Hematopoietic multipotent progenitor cell (in vitro differentiated cells): ENCODE data around the gene KLHDC7B. TPM values are rescaled to one million over a fixed set of nuclear protein-coding genes. Genes with fewer than 3 reads are reported as not detected.
"Not testable (repeated sequence)": the region's sequence is repeated elsewhere in the genome, so short reads cannot be mapped to it uniquely, and the experiment has no call there.

Experiments
- DNase-seq, 3 donors: peaks; one replicate each; pipeline ENCODE4 v3.0.0-alpha.2; 2011 to 2015; ENCODE audit warnings: low read depth in 2 of 3, low spot score in 2 of 3
- total RNA-seq: library from RNA; depleted of rRNA; stranded (reverse); fragments of >200 nt; gene quantifications from one replicate; pipeline ENCODE4 v1.2.3, GENCODE V29; 2012

Gene KLHDC7B
- total RNA-seq, 1 donor = 1.6 TPM

DNA sequence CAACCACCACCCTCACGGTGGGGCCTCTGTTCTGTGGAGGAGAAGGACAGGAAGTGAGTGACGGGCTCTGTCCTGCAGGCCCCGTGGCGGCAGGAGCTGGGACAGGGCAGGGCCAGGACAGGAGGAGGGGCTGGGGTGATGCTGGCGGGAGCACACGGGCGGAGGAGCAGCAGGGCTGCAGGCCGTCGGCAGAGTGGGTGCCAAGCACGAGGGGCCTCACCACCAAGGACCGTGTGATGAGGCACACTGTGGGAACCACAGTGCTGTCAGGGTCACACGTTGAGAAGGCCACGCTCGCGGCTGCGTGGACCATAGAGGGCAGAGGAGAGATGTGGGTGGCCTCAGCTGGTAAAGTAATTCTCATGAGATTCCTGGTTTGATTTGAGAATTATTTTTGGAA lies 28.8 kb upstream of the KLHDC7B start:
- no peak for DNase-seq

DNA sequence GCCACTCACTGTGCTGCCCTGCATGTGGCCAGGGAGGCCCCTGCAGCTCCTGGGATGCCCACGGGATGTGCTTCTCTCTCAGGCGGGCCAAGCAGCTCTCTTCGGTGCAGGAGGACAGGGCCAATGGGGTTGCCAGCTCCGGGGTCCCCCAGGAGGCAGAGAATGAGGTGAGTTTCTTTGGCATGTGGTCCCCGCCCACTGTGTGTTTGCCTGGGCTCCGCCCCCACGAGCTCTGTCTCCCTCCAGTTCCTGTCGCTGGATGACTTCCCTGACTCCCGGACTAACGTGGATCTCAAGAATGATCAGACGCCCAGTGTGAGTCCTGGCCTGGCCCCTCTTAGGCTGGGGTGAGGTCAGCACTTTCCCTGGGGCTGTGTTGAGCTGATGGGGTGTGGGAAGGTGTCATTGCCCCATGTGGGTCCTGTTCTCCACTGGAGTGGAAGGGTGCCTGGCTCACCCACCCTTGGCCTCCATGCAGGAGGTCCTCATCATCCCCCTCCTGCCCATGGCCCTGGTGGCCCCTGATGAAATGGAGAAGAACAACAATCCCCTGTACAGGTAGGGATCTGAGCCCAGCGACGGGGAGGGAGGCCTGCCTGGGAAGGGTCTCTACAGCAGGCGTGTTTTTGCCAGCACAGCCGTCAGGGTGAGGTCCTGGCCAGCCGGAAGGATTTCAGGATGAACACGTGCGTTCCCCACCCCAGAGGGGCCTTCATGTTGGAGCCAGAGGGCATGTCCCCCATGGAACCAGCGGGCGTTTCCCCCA lies 28.0 kb upstream of the KLHDC7B start:
- no peak for DNase-seq

DNA sequence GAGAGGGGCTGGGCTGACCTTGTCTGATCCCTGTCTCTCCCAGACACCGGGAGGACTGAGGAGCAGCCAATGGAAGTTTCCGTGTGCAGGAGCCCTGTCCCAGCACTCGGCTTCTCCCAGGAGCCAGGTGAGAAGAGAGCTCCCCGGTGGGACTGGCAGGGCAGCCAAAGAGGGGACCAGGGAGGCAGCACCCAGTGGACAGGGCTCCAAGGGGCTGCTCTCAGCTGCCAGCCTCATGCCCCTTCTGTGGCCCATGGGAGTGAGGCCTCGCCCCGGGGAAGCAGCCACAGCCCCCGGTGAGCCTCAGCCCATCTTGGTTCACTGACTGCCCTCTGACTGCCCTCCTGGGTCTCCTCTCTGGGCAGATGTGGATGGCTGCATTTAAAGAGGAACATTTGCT lies 27.1 kb upstream of the KLHDC7B start:
- no peak for DNase-seq

DNA sequence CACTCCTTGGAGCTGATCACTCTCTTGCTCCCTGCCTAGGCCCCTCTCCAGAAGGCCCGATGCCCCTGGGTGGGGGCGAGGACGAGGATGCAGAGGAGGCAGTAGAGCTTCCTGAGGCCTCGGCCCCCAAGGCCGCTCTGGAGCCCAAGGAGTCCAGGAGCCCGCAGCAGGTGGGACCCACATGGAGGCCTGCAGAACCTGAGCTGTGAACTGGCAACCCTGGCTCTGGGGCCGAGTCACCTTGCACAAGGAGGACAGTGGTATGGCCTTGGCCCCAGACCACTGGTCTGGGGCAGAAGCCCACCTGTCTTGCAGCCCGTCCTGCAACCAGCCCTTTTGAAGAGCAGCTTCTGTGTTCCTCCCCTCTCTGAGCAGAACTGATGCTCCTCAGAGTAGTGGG lies 26.5 kb upstream of the KLHDC7B start:
- no peak for DNase-seq

DNA sequence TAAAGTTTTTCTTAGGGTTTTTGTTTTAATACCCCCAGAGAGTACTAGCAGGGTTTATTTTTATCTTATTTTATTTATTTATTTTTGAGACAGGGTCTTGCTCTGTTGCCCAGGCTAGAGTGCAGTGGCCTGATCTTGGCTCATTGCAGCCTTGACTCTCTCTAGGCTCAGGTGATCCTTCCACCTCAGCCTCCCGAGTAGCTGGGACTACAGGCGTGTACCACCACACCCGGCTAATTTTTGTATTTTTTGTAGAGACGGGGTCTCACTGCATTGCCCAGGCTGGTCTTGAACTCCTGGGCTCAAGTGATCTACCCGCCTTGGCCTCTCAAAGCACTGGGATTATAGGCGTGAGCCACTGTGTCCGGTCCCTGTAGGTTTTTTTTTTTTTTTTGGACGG lies 25.5 kb upstream of the KLHDC7B start:
- DNase-seq = not testable (repeated sequence)

DNA sequence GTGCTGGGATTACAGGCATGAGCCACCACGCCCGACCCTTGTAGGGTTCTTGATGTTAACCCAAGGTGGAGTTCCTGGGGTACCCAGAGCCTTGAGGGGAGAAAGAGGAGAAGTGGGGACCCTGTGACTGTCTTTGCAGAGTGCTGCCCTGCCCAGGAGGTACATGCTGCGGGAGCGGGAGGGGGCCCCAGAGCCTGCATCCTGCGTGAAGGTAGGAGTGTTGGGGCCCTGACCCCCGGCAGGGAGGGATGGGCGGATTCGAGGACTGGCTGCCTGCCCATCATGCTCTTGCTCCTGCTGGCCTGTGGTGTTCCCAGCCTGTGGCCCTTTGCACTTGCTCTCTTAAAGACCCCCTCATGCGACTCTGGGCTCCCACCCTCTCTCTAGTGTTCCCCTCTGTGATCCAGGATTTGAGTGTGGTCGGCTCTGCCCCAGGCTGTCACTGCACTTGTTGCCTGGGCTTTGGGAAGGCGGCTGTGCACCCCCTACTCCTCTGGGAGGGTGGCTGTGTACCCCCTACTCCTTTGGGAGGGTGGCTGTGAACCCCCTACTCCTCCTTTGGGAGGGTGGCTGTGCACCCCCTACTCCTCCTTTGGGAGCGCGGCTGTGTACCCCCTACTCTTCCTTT lies 24.8 kb upstream of the KLHDC7B start:
- DNase-seq = no peak

DNA sequence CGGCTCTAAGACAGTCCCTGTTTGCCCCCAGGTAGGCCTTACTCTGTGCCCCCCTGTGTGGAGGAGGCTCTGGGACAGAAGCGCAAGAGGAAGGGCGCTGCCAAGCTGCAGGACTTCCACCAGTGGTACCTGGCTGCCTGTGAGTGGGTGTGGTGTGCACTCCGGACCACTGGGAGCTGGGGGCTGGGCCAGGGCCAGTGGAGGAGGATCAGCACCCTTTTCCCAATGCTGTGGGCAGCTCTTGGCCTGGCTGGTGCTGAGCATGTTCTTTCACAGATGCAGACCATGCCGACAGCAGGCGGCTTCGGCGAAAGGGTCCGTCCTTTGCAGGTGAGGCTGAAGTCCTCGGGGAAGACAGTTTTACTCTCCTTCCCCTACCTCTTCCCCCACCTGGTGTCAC lies 24.0 kb upstream of the KLHDC7B start:
- no peak for DNase-seq

DNA sequence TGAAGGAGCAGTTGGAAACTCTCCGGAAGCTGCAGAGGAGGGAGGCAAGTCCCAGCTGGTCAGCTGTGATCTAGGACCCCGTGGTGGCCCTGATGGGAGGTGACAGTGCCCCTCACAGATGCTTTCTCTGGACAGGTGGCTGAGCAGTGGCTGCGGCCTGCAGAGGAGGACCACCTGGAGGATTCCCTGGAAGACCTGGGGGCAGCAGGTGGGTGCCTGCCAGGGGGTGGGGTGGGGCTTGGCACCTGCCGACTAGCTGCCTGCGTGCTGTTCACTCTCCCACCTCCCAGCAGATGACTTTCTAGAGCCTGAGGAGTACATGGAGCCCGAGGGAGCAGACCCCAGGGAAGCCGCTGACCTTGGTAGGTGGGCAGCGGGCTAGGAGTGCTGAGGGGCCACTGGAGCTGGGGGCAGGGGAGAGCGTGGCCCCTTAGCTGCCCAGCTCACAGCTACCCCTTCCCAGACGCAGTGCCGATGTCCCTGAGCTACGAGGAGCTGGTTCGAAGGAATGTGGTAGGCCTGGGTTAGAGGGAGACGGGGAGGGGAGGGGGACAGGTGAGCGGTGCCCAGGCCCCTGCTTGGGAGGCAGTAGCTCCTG lies 23.4 kb upstream of the KLHDC7B start:
- no peak for DNase-seq

DNA sequence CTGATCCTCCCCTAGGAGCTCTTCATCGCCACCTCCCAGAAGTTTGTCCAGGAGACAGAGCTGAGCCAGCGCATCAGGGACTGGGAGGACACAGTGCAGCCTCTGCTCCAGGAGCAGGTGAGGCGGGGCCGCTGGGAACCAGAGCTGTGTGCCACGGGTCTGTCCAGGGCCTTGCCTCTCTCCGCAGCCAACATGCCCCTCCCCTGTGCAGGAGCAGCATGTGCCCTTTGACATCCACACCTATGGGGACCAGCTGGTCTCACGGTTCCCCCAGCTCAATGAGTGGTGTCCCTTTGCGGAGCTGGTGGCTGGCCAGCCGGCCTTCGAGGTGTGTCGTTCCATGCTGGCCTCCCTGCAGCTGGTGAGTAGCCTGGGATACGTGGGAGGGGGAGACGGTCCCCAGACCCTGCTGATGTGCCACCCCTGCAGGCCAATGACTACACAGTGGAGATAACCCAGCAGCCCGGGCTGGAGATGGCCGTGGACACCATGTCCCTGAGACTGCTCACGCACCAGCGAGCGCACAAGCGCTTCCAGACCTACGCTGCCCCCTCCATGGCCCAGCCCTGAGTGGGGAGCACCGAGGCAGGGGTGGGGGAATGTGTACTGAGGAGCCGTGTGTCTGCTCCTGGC lies 22.8 kb upstream of the KLHDC7B start:
- no peak for DNase-seq

DNA sequence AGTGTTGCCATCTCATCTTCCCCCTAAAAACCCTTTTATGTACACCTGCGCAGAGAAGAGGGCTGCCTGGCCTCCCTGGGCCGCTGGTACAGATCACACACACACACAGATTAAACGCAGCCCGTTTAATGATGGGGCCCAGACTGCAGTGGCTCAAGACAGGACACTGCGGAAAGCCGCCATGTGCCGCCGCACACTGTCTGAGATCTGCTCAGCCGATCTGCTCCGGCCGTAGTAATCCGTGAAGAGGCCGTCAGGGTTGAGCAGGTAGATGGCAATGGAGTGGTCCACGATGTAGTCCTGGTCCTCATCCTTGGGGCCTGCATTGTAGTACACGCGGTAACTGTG lies 22.3 kb upstream of the KLHDC7B start:
- no peak for DNase-seq

DNA sequence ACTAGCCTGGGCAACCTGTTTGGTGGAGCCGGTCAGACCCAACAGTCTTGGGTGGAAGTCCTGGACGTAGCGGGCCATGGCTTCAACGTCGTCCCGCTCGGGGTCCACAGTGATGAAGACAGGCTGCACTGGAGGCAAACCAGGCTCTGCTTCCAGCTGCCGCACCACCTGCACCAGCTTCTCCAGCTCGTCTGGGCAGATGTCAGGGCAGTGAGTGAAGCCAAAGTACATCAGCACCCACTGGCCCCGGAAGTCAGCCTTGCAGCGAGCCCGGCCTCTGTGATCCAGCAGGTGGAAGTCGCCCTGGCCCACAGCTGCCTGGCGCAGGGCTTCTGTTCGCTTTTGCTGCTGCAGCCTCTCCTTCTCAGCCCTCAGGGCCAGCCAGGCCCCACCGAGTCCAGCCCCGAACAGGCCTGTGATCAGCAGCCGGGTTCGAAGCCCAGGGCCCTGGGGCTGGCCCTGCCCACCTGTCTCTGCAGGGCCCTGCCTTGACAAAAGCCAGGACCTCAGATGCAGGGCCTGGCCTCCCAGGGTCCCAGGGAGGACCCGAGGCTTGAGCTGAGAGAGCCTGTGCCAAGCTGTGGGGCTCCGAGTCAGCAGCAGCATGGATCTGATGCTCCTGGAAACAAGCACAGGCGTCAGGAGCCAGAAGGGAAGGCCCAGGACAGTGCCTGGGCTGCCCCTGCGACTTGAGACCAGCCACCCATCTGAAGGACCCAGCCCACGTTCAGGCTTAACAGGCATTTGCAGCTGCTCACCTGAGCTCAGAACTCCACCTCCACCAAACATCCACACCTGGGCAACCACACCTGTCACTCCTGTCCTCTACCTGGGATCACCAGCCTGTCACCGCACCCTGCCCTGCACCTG lies 21.7 kb upstream of the KLHDC7B start:
- no peak for DNase-seq

DNA sequence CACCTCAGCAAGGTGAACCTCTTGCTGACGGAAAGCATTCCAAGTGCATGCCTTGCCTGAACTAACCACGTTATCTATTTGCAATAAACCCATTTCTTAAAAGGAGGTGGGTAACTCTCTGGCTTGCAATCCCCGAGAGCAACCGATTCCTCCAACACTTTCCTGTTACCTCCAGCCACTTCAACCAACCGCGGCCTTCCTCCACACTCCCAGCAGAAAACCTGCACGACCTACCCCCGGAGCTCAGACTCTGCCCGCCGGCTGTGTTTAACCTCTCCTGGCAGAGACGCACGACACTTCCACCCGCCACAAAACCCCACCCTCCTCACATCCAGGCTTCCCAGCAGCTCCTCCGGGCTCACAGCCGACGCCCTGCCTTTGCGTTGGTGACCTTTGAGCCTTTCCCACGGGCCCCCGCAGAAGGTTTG lies 21.0 kb upstream of the KLHDC7B start:
- peak in 1 of 3 donors; percentile 8 for DNase-seq

DNA sequence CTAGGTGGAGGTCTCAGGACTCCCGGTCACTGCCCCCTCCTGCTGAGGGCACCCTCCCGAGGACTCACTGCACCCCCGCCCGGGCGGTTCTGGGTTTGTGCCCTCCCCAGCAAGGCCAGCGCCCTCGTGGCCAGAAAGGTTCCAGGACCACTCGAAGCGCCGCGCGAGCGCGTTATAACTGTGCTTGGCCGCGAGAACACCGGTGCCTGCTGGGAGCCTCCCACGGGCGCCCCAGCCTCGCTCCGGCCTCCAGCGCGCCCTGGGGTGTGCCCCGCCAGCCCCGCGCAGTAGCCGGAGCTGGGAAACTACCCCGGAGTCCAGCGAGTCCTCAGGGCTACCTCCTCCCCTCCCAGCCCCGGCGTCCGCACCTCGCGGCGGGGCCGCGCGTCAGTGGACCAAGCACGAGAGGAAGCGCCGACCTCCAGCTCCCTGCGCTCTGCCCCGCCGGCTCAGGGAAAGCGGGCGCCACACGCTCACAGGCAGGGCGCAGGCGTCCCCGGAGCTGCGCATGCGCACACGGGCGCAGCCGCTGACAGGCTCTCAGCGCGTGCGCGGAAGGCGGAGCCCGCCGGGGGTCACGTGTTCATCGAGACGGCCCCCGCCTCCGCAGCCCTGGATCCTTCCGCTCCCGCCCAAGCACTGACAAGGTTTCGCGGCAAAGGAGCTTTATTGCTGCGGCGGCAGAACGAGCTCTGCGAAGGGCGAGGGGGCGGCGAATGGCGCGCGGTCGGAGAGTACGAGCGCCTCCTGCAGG lies 20.4 kb upstream of the KLHDC7B start, which contains the start of gene SCO2:
Gene SCO2, minus strand, starts transcription at position 495 of the 754 bp plus-strand sequence. CDS start 1,187 bp downstream, outside the sequence.
- DNase-seq = peak; percentile 96 to 99 (median 98)

DNA sequence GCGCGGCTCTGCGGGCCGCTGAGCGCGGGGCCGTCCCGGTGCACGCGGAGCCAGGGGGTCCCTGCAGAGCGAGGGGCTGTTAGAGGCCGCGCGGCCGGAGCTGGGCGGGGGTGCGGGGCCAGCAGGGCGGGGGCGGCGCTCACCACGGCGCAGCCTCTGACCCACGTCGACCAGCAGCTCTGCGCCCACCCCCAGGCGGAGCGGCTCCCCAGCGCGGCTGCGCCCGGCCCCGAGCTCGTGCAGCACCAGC lies 19.9 kb upstream of the KLHDC7B start:
- no peak for DNase-seq

DNA sequence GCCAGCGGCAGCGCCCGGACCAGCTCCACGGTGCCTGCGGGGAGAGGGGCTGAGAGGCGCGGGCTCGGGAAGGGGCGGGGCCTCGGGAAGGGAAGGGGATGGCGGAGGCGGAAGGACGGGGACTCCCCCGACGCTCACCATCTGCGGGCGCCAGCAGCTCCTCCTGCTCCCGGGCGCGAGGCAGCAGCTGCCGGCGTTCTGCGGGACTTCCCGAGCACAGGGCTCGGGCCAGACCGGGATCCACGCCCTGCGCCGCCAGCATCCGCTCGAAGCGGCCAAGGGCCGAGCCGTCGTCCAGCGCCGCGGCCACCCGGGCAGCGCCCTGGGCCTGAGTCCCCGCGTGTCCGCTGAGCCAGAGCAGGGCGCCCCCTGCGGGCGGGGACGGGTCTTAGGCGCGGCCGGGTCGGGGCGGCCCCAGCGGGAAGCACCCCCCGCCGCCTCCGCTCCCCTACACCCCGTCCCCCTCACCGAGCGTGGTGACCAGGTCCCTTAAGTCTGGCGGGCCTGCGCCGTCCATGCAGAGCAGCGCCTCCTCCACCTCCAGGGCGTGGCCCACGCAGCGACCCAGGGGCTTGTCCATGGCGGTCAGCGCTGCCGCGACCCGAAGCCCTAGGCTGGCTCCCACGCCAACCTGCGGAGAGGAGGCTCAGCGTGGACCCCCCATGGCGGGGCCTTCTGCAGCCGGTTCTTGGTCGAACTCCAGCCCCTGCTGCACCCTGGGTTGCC lies 19.4 kb upstream of the KLHDC7B start:
- peak; percentile 76 to 89 (median 88) for DNase-seq

DNA sequence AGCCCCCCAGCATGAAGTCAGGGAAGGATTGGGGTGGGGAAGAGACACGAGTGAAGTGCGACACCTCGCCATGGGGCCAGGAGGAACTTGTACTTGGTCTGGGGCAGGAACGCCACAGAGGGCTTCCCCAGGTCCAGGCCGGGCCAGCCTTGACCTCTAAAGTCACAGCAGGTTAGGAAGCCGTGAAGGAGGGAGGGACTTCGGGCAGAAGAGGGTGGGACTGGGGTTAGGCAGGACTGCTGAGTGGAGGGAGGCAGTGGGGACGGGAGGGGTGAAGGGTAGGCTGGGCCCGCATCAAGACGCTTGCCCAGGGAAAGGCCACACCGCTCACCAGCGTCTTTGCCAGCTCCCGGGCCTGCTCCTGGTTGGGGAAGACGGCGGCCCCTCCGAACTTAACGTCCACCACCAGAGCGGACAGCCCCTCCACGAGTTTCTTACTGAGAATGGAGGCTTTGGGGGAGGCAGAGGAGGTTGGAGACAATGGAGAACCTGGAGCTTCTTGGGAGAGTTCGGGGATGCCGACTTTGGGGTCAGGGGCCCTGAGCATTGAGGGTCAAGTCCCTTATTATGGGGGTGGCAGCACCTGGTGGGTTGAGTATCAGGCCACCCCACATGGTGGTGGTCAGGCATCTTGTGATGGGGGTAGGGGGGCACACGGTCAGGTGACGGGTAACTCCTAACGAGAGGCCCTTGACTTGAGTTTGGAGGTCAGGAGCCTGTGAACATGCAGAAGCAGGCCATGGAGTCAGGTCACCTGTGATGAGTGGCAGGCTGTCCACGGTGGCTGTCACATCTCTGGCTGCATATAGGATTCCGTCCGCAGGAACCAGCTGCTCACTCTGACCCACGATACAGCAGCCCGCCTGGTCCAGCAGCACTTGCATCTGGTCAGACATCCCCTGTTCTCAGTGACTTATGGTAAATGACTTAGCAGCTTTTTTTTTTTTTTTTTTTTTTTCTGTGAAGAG lies 18.6 kb upstream of the KLHDC7B start:
- DNase-seq = peak in 1 of 3 donors; percentile 26

DNA sequence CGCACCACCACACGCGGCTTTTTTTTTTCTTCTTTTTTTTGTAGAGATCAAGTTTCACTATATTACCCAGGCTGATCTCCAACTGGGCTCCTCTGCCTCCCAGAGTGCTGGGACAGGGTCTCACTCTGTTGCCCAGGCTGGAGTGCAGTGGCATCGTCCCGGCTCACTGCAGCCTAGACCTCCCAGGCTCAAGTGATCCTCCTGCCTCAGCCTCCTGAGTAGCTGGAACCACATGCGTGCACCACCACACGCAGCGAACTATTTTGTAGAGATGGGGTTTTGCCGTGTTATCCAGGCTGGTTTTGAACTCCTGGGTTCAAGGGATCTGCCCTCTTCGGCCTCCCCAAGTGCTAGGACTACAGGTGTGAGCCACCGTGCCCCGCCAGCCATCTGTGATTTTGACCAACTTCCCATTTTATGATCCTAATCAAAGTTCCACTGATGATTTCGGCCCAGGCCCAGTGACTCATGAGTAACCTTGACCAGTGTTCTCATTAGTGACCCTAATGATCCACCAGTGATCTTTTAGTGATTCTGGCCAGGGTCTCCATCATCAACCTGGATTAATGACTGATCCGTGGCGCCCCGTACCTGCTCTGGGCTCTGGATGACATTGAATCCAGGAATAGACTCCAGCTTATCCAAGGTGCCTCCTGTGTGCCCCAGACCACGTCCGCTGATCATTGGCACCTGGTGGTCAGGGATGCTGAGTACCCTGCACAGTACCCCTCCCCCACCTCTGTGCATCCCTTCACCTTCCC lies 17.6 kb upstream of the KLHDC7B start:
- no peak for DNase-seq
